Right lobe of liver (tissue), 6 donors: ENCODE data around the gene RPP14. TPM values are rescaled to one million over a fixed set of nuclear protein-coding genes. Genes with fewer than 3 reads are reported as not detected.

Source experiments
- ATAC-seq, 4 donors: fragments of 200-7000 bp; cut with Tn5 transposase; one replicate each; pipeline ENCODE4 v1.9.1; 2020; ENCODE audit warnings: mild to moderate bottlenecking in 4 of 4, moderate library complexity in 4 of 4
- DNase-seq, 3 donors: peaks; one replicate each; pipeline ENCODE4 v3.0.0-alpha.2; 2020
- H3K27ac ChIP-seq, 3 donors: fragments of 200-600 bp; one replicate each; pipeline ENCODE4 v1.8.0; 2022
- H3K27me3 ChIP-seq, 2 donors: fragments of 200-600 bp; one replicate each; pipeline ENCODE4 v1.8.0; 2022
- H3K36me3 ChIP-seq, 4 donors: fragments of 200-600 bp; sonication (generic) in 1 of 4; one replicate each; pipeline versions ENCODE4 v1.5.1 to v1.8.0; 2017 to 2022; ENCODE audit warnings: control low read depth in 1 of 4
- H3K4me1 ChIP-seq, 4 donors: fragments of 200-600 bp; sonication (generic) in 1 of 4; one replicate each; pipeline versions ENCODE4 v1.5.1 to v1.8.0; 2017 to 2022; ENCODE audit warnings: control low read depth in 1 of 4
- H3K4me3 ChIP-seq, 3 donors: fragments of 200-600 bp; one replicate each; pipeline ENCODE4 v1.8.0; 2022
- H3K9me3 ChIP-seq, 4 donors: fragments of 200-600 bp; sonication (generic) in 1 of 4; one replicate each; pipeline versions ENCODE4 v1.5.1 to v1.8.0; 2017 to 2022; ENCODE audit warnings: control low read depth in 1 of 4
- CTCF ChIP-seq, 4 donors: fragments of 200-600 bp in 3 of 4; fragments of 450-650 bp in 1 of 4; IDR thresholded peaks; one replicate each; pipeline versions ENCODE4 v1.5.1 to v1.8.0; 2016 to 2022; ENCODE audit warnings: antibody characterized with exemption in 4 of 4, mild to moderate bottlenecking in 2 of 4
- POLR2A ChIP-seq: fragments of 450-650 bp; IDR thresholded peaks from one replicate; pipeline ENCODE4 v1.6.1; 2017; ENCODE audit warnings: antibody characterized with exemption, mild to moderate bottlenecking
- WGBS: methylation state at CpG from one replicate; pipeline ENCODE4 v1.1.6; 2018; ENCODE audit warnings: low coverage, low lambda C conversion rate; ENCODE audit not compliant: insufficient coverage; ENCODE audit errors: missing lambda C conversion rate; 5-methylcytosine and 5-hydroxymethylcytosine counted together
- intact Hi-C, 2 donors: fragments of 100-400 bp; cut with DNase I; formaldehyde crosslinking; loops; one replicate each; pipeline versions ENCODE4 v1.11.2 to v1.14.1; 2022
- total RNA-seq, 6 experiments: library from RNA; depleted of rRNA in 2 of 6; stranded (reverse); fragments of >200 nt in 2 of 6; fragmentation: NEBNext Ultra II Directional in 3 of 6; extraction: Animal tissue kit (Norgen Biotek cat#: 25700) in 3 of 6; gene quantifications; one replicate each; pipeline versions ENCODE4 v1.1.0 to v1.2.4, GENCODE V29; 2016 to 2023
- donor health status: DM: no; HTN: yes; CAD: no.
- donor health status: DM: no; HTN: no; CAD: no.
- donor health status: DM: no; HTN: no; CAD: no.
- donor health status: DM: no; HTN: yes; CAD: no.
- donor health status: DM: no; HTN: yes; CAD: no.

RPP14 gene
- total RNA-seq, 6 experiments from 2014 or later = 7.9 to 12.6 (median 10.6) TPM

- WGBS = 19% methylated on average over 5 of the region's 5 CpGs
- H3K27ac ChIP-seq = no peak overlapping the region
- ATAC-seq (peak; percentile 91 to 99 (median 96)), DNase-seq (peak; percentile 58 to 70 (median 68))
- intact Hi-C loops = no loop called here
- no peaks in the 10 kb centered on the region for H3K27me3 ChIP-seq
- no peak for TF ChIP-seq POLR2A
- no peak for TF ChIP-seq CTCF (IDR thresholded peaks at IDR 0.05)
- H3K9me3 ChIP-seq = no peaks in the 10 kb centered on the region
- H3K4me3 ChIP-seq = no peak overlapping the region
- no peaks in the 10 kb centered on the region for H3K36me3 ChIP-seq
- H3K4me1 ChIP-seq = peaks cover 0 to 16% (median 0%) of the 10 kb centered on the region in 4 donors
These were observed 36.6 kb downstream of the RPP14 start for GRCh38 chr3:58342676-58343075.

- no peaks in the 10 kb centered on the region for H3K36me3 ChIP-seq
- peaks cover 0 to 20% (median 0%) of the 10 kb centered on the region in 4 donors for H3K4me1 ChIP-seq
- H3K9me3 ChIP-seq = no peaks in the 10 kb centered on the region
- H3K27me3 ChIP-seq = no peaks in the 10 kb centered on the region
- no peak for DNase-seq
- ATAC-seq = no peak
- H3K4me3 ChIP-seq = no peak overlapping the region
- intact Hi-C loops = no loop called here
- WGBS = 97% methylated on average over 4 of the region's 4 CpGs
- TF ChIP-seq POLR2A (no peak), CTCF (IDR thresholded peaks at IDR 0.05) (no peak)
- H3K27ac ChIP-seq = no peak overlapping the region
These were observed 39.4 kb downstream of the RPP14 start for GRCh38 chr3:58345457-58345856.

GRCh38 chr3:58346368-58346767 is 40.3 kb downstream of the RPP14 start:
- Histone ChIP-seq H3K9me3 (no peaks in the 10 kb centered on the region), H3K4me1 (peaks cover 0 to 20% (median 0%) of the 10 kb centered on the region in 4 donors), H3K36me3 (no peaks in the 10 kb centered on the region), H3K27ac (no peak overlapping the region), H3K4me3 (no peak overlapping the region), H3K27me3 (no peaks in the 10 kb centered on the region)
- intact Hi-C loops = no loop called here
- ATAC-seq (no peak), DNase-seq (no peak)
- WGBS = 100% methylated on average over 1 of the region's 2 CpGs
- TF ChIP-seq CTCF (IDR thresholded peaks at IDR 0.05) (no peak), POLR2A (no peak)

- peak; percentile 47 to 81 (median 64) for ATAC-seq
- Histone ChIP-seq H3K27me3 (no peaks in the 10 kb centered on the region), H3K9me3 (no peaks in the 10 kb centered on the region), H3K36me3 (no peaks in the 10 kb centered on the region), H3K4me1 (peaks cover 0 to 9% (median 0%) of the 10 kb centered on the region in 4 donors), H3K27ac (no peak overlapping the region), H3K4me3 (no peak overlapping the region)
- 46% methylated on average over 5 of the region's 7 CpGs for WGBS
- no peak for TF ChIP-seq CTCF (IDR thresholded peaks at IDR 0.05)
- TF ChIP-seq POLR2A = no peak
- DNase-seq = peak in 1 of 3 donors; percentile 68
- intact Hi-C loops = no loop called here
These were observed 41.9 kb downstream of the RPP14 start for GRCh38 chr3:58347984-58348383.
